ENCODE results near the gene IRAK1.

Gene IRAK1

GRCh38 chrX:153971124-153971449 lies 48.6 kb downstream of the IRAK1 start:
- DNase-seq (ENCODE audit: low read depth): no peak

GRCh38 chrX:153970357-153971123 lies 49.2 kb downstream of the IRAK1 start:
- no peak for DNase-seq (ENCODE audit: low read depth)

- no peak for DNase-seq (ENCODE audit: low read depth)
These were observed 49.8 kb downstream of the IRAK1 start for GRCh38 chrX:153969904-153970356.

- DNase-seq (ENCODE audit: low read depth): no peak
These were observed 50.4 kb downstream of the IRAK1 start for GRCh38 chrX:153969125-153969903.

GRCh38 chrX:153968754-153969124 lies 51.0 kb downstream of the IRAK1 start:
- no peak for DNase-seq (ENCODE audit: low read depth)

GRCh38 chrX:153968255-153968654 lies 51.4 kb downstream of the IRAK1 start:
- no peak for DNase-seq (ENCODE audit: low read depth)

- no peak for DNase-seq (ENCODE audit: low read depth)
These were observed 52.0 kb downstream of the IRAK1 start for GRCh38 chrX:153967536-153968224.

GRCh38 chrX:153966841-153967535 lies 52.7 kb downstream of the IRAK1 start:
- no peak for DNase-seq (ENCODE audit: low read depth)

- DNase-seq (ENCODE audit: low read depth): no peak
These were observed 53.4 kb downstream of the IRAK1 start for GRCh38 chrX:153966283-153966688.

- no peak for DNase-seq (ENCODE audit: low read depth)
These were observed 54.3 kb downstream of the IRAK1 start for GRCh38 chrX:153965406-153965805.

- DNase-seq (ENCODE audit: low read depth): no peak
These were observed 55.6 kb downstream of the IRAK1 start for GRCh38 chrX:153964105-153964504.

GRCh38 chrX:153963546-153963945 lies 56.2 kb downstream of the IRAK1 start:
- DNase-seq (ENCODE audit: low read depth): no peak

GRCh38 chrX:153961292-153961691 lies 58.4 kb downstream of the IRAK1 start:
- no peak for DNase-seq (ENCODE audit: low read depth)

GRCh38 chrX:153960786-153961185 lies 58.9 kb downstream of the IRAK1 start:
- no peak for DNase-seq (ENCODE audit: low read depth)

All from CMK (cell line).